Activated CD4-positive, alpha-beta T cell treated with anti-CD3 and anti-CD28 coated beads, Interleukin-2, amount 50 U/mL, for 4 hours (primary cell): ENCODE data around the gene ROR2.
"Not testable (repeated sequence)": the region's sequence is repeated elsewhere in the genome, so short reads cannot be mapped to it uniquely, and the experiment has no call there.

ENCODE experiments used
- DNase-seq, 2 experiments: peaks; one replicate each; pipeline ENCODE4 v3.0.0-alpha.2; 2020

Gene ROR2

DNA sequence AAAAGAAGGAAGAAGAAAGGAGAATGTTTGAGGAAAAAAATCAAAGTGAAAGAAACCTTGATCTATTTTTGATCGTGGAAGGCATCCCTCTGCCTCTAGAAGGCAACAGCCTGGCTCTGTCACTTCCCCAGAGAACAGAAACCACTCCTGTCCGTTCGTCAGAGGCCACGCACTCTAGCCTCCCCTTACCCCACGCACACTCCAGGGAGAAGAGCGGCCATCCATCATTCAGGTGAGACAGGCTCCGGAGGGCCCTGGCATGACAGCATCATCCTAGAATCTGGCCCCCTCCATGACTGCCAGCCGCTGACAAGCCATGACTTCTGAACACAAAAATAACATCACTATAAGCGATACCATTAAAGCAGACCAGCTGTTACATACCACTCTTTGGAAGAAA, 135.8 kb downstream of the ROR2 start:
- no peak for DNase-seq

DNA sequence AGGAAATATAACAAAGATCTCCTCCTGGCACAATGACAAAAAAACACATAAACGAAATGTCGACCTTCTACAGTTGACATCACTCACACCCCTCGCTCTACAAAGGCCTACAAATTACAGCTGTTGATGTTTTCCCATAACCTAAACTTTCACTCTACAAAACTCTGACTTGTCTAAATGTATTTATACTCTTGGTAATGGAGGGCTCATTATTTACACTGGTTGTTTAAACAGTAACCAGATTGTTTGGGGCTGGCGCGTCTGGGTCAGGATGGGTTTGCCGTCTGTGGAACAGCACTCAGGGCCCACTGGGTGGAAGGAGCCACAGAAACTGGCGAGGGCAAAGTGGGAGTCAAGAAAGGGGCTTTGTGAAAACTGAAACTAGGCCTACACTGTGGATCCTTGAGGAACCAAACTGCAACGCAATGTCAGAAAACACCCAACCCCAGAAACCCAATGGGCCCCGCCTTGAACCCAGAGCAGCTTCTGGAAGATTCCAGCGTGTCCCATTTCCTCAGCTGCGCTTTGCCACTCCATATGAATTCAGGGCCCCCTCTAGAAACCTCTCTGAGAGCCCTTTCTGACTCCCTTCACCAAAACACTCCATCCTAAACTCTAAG, 136.7 kb downstream of the ROR2 start:
- DNase-seq = no peak

DNA sequence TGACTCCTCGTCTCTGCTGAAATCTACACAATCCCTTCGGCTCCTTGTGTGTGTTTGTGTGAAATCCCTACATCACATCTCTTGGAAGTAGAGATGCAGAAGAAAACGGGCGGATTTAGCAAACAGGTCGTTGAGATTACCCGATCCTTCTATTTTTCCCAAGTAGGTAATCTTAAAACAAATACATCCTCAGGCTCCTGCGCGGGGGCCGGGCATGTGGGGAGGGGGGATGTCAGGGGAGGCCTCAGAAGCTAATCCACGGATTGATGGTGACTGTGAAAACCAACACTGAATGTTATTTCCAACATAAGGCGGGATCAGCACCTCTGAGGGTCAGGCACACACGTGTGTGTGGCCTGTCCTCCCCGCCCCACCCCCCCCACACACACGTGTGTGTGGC, 137.8 kb downstream of the ROR2 start:
- DNase-seq = no peak

DNA sequence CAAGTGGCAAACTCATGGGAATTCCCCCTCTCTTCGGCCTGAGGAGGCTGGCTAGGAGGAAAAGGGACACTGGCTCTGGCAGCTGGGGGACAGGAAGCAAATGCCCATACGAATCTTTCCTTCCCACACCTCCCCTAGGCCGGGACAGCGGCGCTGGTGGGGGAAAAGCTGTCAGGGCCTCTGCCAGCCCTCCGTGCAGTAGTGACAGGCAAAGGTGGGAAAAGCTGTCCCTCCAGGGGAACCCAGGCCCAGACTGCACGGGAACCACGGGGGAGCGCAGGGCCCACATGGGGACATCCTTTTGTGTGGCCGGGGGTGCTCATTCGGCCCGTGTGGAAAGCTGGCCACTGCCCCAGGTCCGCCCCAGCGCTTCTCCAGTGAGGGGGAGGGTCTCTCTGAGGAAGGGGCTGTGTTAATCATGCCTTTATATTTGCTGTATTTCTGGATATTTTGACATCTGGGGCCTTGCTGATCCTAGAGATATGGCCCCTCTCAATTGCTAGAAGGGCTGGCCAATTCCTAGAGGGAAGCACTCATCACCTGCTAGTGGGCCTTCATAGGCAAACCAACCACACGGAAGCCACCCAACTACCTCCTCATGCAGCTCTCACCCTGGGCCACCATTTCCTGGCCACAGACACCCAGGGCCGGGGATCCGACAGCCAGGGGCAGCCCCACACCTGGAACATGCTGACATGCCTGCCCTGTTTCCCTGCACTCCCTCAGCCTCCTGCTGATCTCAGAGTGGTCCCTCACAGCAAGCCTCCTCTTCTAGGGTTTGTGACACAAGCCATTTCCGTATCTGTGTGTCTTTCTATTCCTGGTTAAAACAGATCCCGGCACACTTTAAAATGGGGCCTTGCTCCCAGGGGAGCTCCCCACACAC, 138.8 kb downstream of the ROR2 start:
- DNase-seq = no peak

DNA sequence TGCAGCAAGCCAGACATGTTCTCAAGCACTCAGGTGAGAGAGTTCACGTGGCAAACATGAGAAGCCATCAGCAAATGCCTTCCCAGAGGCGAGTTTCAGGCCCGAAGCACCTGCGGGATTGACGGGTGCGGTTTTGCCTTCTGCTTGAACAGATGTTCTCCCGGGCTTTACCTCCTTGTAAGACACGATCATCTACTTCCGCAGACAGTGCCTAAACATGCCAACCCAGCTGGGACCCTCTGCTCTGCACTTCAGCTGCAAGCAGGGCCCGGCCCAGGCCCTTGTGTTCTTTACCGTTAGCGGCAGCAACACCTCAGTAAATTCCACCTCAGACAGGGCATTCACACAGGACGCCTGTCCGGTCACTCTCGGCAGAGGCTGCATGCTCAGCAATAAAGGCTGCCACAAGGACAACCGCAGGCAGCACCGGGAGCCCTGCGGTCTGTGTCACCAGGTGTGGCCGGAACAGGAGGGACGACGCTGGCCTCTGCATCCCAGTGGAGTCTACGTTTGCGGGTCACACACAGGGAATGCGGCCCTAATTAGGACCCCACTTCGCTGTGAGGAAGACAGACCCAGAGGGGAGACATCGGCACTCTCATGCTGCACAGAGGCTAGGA, 139.6 kb downstream of the ROR2 start:
- no peak for DNase-seq

DNA sequence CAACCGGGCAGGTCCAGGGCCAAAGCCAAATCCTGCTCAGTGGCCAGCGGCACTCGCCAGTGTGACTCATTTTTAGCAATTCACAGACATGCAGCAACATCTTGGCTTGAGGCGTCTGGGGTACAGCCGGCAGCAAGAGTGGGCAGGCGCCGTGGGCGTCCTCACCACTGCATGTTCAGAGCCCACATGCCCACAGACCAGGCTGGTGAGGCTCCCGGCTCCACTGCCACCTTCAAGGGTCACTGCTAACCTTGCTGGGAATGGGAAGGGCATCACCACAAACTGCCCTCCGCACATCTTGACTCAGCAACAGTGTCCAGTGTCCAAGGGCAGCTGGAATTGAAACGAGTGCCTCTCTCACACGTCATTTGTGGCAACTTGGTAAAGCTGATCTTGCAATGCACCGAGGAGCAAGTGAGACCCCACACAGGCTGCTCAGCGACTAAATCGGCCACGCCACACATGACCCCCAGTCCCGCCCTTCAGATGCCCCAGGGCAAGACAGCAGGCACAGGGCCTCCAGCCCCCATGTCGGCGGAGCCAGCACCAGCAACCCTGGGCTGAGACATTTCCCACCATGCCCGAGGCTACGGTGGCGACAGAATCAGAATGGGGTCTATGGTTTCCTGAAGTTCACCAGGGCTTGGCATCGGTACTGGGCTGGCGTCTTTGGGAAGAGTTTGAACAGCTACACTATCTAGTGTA, 140.3 kb downstream of the ROR2 start:
- no peak for DNase-seq

DNA sequence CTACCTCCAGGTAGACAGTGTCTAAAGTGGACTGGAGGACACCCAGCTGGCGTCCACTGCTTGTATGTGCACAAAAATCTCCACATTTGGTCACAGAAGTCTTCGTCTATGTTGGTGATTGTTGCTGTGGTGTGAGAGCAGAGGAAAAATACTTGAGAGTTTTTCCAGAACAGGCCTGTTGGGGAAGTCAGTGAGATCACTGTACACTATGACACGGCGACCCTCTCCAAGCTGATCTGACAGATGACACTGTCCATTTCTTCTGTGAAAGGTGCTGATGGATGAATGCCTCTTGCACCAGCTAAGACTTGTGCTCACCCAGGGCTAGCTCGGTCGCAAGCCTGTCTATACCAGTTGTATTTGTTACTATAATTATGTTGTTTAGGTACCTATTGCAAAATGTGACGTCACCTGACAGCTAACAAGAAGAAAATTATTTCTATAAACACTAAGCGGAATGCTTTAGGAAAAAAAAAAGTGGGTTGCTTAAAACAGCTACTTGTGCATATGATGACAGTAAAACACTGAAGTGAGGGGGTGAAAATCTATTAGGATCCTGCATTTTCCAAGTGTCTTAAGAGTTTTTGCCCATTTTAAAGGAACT, 142.3 kb downstream of the ROR2 start:
- DNase-seq = no peak

DNA sequence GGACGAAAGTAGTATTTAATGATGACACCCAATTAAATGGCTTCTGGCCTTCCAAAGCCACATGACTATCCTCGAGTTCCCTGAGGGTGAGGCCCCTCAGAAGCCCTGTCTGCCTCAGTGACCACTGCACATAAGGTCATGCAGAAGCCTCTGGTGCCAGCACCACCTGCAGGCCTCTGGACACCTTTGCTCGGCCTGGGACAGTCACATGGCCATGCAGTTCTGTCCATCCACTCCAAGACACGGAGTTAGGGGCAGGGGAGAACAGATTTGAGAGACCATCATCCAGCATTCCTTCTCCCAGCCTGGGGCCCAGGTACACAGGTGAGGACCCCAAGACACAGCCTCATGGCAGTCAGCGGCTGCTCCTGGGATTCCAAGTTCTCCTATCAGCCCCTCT, 145.0 kb downstream of the ROR2 start:
- no peak for DNase-seq

DNA sequence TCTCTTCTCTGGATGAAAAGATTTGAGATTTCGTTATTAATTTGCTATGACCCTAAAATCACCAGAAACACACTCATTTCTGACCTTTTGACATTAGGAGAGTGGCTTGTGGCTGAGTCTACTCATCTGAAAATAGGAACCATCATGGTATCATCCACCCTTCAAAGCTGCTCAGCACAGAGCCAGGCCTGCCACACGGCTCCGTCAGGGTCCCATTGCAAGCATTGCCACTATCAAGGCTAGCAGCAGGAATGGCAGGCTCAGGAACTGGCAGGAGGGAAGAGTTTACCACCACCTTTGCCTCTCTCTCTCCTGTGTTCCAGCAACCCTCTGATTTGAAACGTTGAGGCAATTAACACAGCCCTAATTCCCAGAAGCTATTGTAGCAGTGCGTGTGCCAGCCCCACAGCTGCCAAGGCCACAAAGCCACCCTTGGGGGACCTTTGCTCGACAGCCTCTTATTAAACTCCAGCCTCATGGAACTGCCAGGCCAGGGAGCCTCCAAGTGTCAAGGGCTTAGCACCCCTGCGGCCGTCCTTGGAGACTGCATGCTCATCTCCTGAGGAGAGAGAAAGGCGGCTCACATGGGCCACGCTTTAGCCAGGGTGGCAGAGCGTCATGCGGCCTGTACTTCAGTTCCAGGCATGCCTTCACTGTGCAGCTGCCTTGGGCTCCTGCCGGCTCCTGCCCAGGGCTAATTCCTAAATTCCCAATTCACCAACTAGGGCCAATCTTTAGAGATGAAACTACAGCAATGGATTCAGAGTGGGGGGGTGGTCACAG, 145.9 kb downstream of the ROR2 start:
- DNase-seq = no peak

DNA sequence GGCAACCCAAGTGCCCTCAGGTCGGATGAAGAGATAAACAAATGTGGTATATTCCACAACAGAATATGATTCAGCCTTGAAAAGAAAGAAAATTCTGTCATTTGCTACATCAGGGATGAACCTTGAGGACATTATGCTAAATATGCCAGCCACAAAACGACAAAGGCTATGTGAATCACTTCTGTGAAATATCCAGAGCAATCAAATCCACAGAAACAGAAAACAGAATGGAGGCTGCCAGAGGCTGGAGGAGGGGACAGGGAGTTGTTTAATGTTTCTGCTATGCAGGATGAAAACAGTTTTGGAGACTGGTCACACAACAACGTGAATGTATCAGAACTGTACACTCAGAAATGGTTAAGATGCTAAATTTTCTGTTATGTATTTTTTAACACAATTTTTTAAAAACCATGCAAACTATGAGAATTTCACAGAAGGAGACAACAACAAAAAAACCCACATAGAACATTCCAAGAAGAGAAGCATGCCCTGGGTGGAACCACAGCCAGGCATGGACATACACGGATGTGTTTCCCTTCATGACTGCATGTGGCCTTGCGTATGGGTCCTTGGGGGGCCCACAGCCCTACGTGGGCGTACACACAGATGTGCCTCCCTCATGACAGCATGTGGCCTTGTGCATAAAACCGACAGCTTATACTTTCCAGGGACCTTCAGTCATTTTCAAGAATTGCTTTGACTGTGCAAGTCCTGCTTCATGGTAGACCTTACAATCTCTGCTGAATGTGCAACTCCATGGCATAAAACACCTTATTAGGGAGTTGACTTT, 146.7 kb downstream of the ROR2 start:
- DNase-seq = no peak

DNA sequence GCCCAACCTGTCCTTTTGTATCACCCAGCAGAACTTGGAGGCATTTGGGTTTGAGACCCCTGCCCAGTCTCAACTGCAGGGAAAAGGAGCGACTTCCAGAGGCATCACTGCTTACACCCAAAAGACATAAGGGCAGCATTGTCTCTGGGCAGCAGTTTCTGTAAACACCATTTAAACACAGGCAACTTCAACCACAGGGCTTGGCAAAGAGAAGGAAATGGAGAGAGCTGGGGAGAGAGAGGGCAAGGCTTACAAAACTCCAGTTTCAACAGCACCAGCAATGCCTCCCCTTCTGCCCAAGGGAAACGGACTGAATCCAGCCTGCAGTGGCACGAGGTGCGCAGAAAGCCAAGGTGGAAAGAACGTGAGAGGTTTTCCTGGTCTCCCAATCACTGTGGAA, 147.6 kb downstream of the ROR2 start:
- DNase-seq = no peak

DNA sequence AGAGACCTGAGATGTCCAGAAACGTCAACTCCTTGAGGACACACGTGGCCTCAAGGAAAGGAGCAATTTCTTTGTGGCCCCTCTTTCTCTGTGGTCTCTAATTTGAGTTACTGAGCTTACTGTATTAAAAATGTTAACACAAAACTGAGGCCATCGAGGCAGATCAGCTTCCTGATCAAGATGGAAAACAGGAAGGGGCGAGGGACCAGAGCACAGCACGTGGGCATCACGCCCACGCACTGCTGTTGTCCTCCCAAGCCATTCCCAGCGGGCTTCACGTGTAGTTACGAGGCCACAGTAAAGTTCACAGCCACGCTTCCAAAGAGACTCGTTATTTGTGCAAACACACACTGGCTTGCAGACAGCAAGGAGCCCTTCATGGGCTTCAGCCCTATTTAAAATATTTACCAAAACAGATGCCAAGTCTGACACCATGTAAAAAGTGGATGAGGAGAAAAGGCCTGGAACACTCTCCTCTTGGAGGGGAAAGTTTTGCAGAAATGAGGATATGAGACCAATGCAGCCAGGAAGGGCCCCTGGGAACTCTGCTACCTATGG, 149.5 kb downstream of the ROR2 start:
- no peak for DNase-seq

DNA sequence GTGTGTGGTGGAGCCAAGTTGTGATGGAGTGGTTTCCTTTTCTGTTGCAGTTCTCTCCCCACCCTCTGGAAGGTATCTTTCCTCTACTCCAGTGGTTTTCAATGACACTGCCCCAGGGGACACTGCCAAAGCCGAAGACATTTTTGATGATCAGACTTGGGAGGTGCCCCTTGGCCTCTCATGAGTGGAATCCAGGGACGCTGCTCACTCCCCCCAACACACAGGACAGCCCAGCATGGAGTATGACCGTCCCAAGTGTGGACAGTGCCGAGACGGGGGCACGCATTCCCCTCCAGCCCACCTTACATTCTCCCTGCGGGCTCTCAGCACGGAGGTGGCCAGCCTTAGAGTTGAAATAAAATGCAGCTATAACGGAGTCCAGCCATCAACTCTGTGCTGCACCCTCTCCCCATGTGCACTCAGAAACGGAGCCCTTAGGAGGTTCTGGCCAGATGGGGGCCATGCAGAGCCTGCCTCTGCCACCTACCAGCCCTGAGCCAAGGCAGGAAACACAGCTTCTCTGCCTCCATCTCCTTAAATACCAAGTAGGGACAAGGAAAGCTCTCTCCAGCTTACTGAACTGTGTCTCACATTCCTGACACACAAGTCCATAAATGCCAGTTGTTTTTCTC, 150.8 kb downstream of the ROR2 start:
- DNase-seq = no peak

DNA sequence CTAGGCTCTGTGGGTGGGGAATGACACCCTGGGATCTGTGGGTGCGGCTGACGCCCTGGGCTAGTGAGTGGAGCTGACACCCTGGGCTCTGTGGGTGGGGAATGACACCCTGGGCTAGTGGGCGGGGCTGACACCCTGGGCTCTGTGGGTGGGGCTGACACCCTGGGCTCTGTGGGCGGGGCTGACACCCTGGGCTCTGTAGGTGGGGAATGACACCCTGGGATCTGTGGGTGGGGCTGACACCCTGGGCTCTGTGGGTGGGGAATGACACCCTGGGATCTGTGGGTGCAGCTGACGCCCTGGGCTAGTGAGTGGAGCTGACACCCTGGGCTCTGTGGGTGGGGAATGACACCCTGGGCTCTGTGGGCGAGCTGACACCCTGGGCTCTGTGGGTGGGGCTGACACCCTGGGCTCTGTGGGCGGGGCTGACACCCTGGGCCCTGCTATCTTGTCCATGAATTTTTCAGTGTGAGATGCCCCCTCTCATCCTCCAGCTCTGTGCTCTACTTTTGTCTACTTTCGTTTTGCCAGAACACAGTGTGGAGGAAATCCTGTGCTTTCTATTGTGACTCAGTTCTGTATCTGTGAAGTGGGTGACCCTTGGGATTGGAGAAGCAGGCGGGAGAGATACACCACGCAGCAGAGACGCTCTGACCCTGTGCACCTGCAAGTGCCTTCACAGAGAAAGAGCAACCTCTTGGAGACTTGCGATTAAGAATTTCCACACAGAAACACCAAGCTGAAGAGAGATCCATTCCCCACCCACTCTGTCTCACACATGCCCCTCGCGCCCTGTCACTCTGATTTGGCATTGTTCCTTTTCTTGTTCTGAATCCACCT, 151.5 kb downstream of the ROR2 start:
- DNase-seq = peak; percentile 50 to 58

DNA sequence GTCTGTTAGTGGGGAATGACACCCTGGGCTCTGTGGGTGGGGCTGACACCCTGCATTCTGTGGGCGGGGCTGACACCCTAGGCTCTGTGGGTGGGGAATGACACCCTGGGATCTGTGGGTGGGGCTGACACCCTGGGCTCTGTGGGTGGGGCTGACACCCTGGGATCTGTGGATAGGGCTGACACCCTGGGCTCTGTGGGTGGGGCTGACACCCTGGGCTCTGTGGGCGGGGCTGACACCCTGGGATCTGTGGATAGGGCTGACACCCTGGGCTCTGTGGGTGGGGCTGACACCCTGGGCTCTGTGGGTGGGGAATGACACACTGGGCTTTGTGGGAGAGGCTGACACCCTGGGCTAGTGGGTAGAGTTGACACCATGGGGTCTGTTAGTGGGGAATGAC, 152.5 kb downstream of the ROR2 start:
- not testable (repeated sequence) for DNase-seq

DNA sequence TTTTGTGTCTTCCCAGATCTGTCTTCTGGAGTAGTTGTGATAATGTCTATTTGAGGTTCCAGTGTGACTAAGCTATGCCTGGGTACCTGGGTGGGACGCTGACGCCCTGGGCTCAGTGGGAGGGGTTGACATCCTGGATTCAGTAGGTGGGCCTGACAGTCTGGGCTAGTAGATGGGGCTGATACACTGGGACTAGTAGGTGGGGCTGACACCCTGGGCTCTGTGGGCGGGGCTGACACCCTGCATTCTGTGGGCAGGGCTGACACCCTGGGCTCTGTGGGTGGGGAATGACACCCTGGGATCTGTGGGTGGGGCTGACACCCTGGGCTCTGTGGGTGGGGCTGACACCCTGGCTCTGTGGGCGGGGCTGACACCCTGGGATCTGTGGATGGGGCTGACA, 153.5 kb downstream of the ROR2 start:
- DNase-seq = peak; percentile 33 to 46

DNA sequence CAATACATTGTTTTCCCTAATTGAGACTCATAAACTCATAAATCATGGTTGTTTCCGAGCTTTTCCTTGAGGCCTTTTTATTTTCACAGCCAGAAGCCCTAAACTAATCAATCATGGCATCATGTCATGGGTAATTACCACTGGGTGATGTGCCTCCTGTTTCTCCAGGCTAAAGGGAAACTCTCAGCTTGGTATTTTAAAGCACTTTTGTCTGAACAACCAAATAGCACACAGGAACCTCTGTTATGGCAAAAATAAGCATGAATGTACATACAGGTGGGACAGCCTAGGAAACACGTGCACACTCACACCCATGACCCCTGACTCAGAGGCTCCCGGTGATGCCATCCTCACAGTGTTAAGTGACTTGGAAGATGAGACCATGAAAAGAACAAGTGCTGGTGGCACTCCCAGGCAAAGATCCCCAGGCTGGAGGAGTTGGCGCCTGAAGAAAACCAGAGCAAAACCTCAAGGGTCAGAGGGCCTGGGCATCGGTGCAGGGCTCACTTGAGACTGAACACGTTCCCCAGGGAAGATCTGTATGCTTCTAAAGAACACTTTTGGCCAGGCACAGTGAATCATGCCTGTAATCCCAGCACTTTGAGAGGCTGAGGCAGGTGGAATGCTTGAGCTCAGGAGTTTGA, 154.3 kb downstream of the ROR2 start:
- no peak for DNase-seq

DNA sequence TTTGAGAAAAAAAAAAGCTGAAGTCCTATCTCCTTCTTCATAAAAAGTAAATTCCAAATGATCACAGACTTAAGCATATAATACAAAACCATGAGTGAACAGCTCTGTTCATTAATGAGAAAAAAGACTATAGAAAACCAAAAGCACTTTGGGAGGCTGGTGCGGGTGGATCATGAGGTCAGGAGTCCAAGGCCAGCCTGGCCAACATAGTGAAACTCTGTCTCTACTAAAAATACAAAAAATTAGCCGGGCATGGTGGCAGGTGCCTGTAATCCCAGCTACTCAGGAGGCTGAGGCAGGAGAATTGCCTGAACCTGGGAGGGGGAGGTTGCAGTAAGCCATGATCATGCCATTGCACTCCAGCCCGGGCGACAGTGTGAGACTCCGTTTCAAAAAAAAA, 156.7 kb downstream of the ROR2 start:
- not testable (repeated sequence) for DNase-seq

DNA sequence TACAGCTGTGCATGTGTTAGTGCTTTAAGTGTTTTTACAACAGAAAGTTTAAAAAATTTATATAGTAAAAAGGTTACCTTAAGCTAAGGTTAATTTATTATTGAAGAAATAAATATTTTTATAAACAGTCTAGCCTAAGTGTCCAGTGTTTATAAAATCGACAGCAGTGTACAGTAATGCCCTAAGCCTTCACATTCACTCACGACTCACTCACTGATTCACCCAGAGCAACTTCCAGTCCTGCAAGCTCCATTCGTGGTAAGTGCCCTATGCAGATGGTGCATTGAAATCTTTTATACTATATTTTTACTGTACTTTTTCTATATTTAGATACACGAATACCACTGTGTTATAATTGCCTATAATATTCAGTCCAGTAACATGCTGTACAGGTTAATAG, 159.1 kb downstream of the ROR2 start:
- DNase-seq = no peak
